Renal cortex interstitium (tissue), 15 donors: Measurements from ENCODE around the gene EIF4E2. TPM values are rescaled to one million over a fixed set of nuclear protein-coding genes. Genes with fewer than 3 reads are reported as not detected.

Source experiments
- DNase-seq, 11 donors: peaks; one replicate each; pipeline ENCODE4 v3.0.0-alpha.2; 2013; ENCODE audit warnings: low read depth in 9 of 11, low spot score in 4 of 11; ENCODE audit errors: extremely low read depth in 1 of 11
- long read RNA-seq, 16 experiments: transcript quantifications; one replicate each; lab custom pipeline, GENCODE V29; 2026
- polyA plus RNA-seq, 3 donors: library from polyadenylated mRNA; unstranded; fragments of 120-200 nt; gene quantifications; one replicate each; pipeline ENCODE4 v1.2.1, GENCODE V29; 2013; ENCODE audit not compliant: insufficient read length in 3 of 3

EIF4E2 gene, protein sequence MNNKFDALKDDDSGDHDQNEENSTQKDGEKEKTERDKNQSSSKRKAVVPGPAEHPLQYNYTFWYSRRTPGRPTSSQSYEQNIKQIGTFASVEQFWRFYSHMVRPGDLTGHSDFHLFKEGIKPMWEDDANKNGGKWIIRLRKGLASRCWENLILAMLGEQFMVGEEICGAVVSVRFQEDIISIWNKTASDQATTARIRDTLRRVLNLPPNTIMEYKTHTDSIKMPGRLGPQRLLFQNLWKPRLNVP
- polyA plus RNA-seq: 100 to 1,000 TPM; 109 to 122 (median 121) TPM
- long read RNA-seq, donor 1, transcript EIF4E2-201 (7 exons, 1,604 nt): major isoform, 20 of 47 reads
- long read RNA-seq, donor 1, partial matches to known transcripts: 20 of 47 reads
- long read RNA-seq, donor 1, other reads (novel, unspliced or antisense): 0 of 47 reads
- long read RNA-seq, donor 2, transcript EIF4E2-201 (7 exons, 1,604 nt): major isoform, 23 of 65 reads
- long read RNA-seq, donor 2, partial matches to known transcripts: 35 of 65 reads
- long read RNA-seq, donor 2, other reads (novel, unspliced or antisense): 0 of 65 reads
- long read RNA-seq, donor 3, transcript EIF4E2-207 (8 exons, 3,525 nt): minor isoform, 6 of 90 reads
- long read RNA-seq, donor 3, transcript EIF4E2-201 (7 exons, 1,604 nt): major isoform, 39 of 90 reads
- long read RNA-seq, donor 3, partial matches to known transcripts: 33 of 90 reads
- long read RNA-seq, donor 3, other reads (novel, unspliced or antisense): 0 of 90 reads
- long read RNA-seq, donor 4, transcript EIF4E2-201 (7 exons, 1,604 nt): major isoform, 16 of 71 reads
- long read RNA-seq, donor 4, partial matches to known transcripts: 44 of 71 reads
- long read RNA-seq, donor 4, other reads (novel, unspliced or antisense): 0 of 71 reads
- long read RNA-seq, donor 5: 0 reads
- long read RNA-seq, donor 6, transcript EIF4E2-206 (6 exons, 1,014 nt): minor isoform, 7 of 70 reads
- long read RNA-seq, donor 6, transcript EIF4E2-201 (7 exons, 1,604 nt): major isoform, 17 of 70 reads
- long read RNA-seq, donor 6, partial matches to known transcripts: 36 of 70 reads
- long read RNA-seq, donor 6, other reads (novel, unspliced or antisense): 0 of 70 reads
- long read RNA-seq, donor 7, transcript EIF4E2-201 (7 exons, 1,604 nt): major isoform, 40 of 81 reads
- long read RNA-seq, donor 7, partial matches to known transcripts: 33 of 81 reads
- long read RNA-seq, donor 7, other reads (novel, unspliced or antisense): 0 of 81 reads
- long read RNA-seq, donor 8, transcript EIF4E2-201 (7 exons, 1,604 nt): major isoform, 38 of 118 reads
- long read RNA-seq, donor 8, transcript EIF4E2-206 (6 exons, 1,014 nt): minor isoform, 5 of 118 reads
- long read RNA-seq, donor 8, partial matches to known transcripts: 65 of 118 reads
- long read RNA-seq, donor 8, other reads (novel, unspliced or antisense): 0 of 118 reads
- long read RNA-seq, donor 9, transcript EIF4E2-201 (7 exons, 1,604 nt): major isoform, 16 of 61 reads
- long read RNA-seq, donor 9, partial matches to known transcripts: 33 of 61 reads
- long read RNA-seq, donor 9, other reads (novel, unspliced or antisense): 0 of 61 reads
- long read RNA-seq, donor 10, transcript EIF4E2-201 (7 exons, 1,604 nt): major isoform, 19 of 77 reads
- long read RNA-seq, donor 10, partial matches to known transcripts: 51 of 77 reads
- long read RNA-seq, donor 10, other reads (novel, unspliced or antisense): 0 of 77 reads
- long read RNA-seq, donor 11, transcript EIF4E2-201 (7 exons, 1,604 nt): major isoform, 20 of 54 reads
- long read RNA-seq, donor 11, partial matches to known transcripts: 28 of 54 reads
- long read RNA-seq, donor 11, other reads (novel, unspliced or antisense): 0 of 54 reads
- long read RNA-seq, donor 12, transcript EIF4E2-201 (7 exons, 1,604 nt): major isoform, 7 of 19 reads
- long read RNA-seq, donor 12, partial matches to known transcripts: 7 of 19 reads
- long read RNA-seq, donor 12, other reads (novel, unspliced or antisense): 0 of 19 reads
- long read RNA-seq, donor 13, transcript EIF4E2-211 (2 exons, 252 nt): minor isoform, 5 of 144 reads
- long read RNA-seq, donor 13, transcript EIF4E2-201 (7 exons, 1,604 nt): major isoform, 31 of 144 reads
- long read RNA-seq, donor 13, transcript EIF4E2-206 (6 exons, 1,014 nt): minor isoform, 10 of 144 reads
- long read RNA-seq, donor 13, transcript EIF4E2-202 (7 exons, 3,448 nt): minor isoform, 5 of 144 reads
- long read RNA-seq, donor 13, partial matches to known transcripts: 89 of 144 reads
- long read RNA-seq, donor 13, other reads (novel, unspliced or antisense): 0 of 144 reads
- long read RNA-seq, donor 14, transcript EIF4E2-201 (7 exons, 1,604 nt): major isoform, 12 of 53 reads
- long read RNA-seq, donor 14, partial matches to known transcripts: 34 of 53 reads
- long read RNA-seq, donor 14, other reads (novel, unspliced or antisense): 0 of 53 reads
- long read RNA-seq, donor 15, transcript EIF4E2-201 (7 exons, 1,604 nt): major isoform, 16 of 43 reads
- long read RNA-seq, donor 15, partial matches to known transcripts: 25 of 43 reads
- long read RNA-seq, donor 15, other reads (novel, unspliced or antisense): 0 of 43 reads
- long read RNA-seq, donor 16, transcript EIF4E2-207 (8 exons, 3,525 nt): minor isoform, 5 of 223 reads
- long read RNA-seq, donor 16, transcript EIF4E2-202 (7 exons, 3,448 nt): minor isoform, 9 of 223 reads
- long read RNA-seq, donor 16, transcript EIF4E2-201 (7 exons, 1,604 nt): major isoform, 59 of 223 reads
- long read RNA-seq, donor 16, transcript EIF4E2-206 (6 exons, 1,014 nt): minor isoform, 17 of 223 reads
- long read RNA-seq, donor 16, partial matches to known transcripts: 125 of 223 reads
- long read RNA-seq, donor 16, other reads (novel, unspliced or antisense): 0 of 223 reads

DNA sequence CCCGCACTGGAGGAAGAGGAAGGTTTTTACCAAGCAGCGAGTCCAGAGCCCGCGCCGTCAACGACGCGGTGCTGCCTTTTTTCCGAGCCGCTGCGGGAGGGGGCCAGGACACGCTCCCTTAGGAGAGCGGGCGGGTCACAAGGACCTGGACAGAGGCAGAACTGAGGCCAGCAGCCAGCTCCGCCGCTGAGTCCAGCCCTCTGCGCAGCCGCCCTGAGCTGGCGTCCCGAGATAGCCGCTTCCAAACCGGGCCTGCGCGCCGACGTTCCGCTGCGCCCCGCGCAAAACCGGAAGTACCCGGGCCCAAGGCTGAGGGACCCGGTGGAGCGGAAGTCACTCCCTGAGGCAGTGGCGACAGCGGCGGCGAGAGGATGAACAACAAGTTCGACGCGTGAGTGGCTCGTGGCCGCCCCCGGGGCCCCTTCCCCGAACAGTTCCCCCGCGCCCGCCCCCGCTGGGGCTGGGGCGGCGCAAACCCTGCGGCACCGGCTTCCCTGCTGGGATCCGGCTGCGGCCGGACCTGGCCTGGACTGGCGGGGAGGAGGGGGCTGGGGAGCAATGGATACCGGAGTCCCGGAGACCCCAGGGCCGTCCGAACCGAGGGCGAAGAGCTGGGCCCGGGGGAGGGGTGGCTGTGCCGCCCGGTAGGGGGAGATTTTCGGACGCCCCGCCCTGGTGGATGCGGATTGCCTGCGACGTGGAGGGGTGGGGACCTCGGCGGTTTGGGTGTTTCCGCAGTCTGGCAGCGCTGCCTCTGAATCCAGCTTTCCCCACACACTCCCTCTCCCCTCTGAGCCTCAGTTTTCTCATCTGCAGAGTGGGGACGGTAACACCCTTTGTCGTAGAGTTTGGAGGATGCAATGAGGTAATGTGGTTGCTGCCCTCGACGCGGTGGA, at the start of gene EIF4E2, which contains the start of gene TIGD1:
Gene EIF4E2, plus strand, starts transcription at position 336 of the 896 bp plus-strand sequence. Its CDS starts 36 bp downstream, at position 372.
Gene TIGD1, minus strand, starts transcription at position 204 of the 896 bp plus-strand sequence. CDS start 675 bp downstream, outside the sequence.
- DNase-seq: peak; percentile 86 to 94 (median 93)

DNA sequence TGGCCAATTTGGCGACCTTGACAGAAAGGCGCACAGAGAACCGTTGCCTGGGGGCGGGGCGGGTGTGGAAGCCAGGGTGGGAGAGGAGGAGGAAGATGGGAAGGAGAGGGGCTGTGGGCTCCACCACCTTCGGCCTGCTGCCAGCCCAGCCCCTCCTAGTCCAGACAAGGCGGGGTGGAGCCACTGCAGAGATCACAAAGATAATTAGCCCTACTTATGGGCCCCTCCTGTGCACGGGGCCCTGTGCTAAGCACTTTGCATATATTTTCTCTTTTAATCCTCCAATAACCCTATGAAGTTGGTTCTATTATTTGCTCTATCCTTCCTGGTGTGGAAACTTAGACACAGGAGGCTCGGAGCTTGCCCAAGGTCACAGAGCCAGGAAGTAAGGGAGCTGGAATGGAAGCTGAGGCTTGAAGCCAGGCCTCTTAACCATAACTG, 49.1 kb upstream of the EIF4E2 start:
- DNase-seq: no peak

DNA sequence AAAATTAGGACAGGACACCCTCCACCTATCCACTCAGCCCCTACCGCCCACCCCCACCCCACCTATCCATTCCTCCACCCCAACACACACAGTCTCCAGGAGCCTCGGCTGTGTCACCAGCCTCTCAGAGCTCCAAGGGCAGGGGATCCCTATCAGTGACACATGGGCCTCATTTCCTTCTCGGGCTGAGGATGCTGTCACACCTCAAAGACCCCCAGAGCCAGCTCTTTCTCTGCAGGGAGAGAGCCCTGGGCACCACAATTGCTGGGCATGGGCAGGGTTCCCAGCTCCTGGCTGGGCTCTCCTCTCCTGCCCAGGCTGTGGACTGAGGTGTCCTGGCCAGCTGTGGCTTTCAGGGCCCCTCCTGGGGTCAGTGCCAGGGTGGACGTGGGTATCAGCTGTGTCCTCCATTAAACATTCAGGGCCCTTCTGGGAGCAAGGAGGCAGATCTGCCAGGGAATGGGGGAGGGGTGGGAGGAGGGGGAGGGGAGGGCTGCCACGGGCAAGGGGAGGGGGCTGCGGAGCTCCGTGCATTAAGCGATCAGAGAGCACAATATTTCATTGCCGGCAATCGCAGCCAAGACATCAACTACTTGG, 48.6 kb upstream of the EIF4E2 start:
- DNase-seq: no peak

DNA sequence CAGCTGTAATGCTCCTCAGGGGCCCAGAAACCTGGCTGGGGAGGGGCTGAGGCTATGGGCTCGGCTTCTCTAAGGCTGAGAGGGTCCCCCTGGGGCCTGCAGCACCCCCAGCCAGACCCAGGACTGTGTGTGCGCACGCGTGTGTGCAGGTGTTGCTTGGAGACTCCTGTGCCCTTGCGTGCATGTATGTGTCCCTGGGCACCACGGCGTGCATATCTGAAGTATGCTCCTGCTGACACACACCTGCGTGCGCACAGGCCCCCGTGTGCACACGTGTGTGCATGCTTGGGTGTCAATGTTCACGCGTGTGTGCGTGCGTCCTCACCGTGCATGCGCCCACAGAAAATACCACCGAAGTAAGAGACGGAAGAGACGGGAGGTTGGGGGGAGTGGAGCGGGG, 48.0 kb upstream of the EIF4E2 start:
- DNase-seq: no peak

DNA sequence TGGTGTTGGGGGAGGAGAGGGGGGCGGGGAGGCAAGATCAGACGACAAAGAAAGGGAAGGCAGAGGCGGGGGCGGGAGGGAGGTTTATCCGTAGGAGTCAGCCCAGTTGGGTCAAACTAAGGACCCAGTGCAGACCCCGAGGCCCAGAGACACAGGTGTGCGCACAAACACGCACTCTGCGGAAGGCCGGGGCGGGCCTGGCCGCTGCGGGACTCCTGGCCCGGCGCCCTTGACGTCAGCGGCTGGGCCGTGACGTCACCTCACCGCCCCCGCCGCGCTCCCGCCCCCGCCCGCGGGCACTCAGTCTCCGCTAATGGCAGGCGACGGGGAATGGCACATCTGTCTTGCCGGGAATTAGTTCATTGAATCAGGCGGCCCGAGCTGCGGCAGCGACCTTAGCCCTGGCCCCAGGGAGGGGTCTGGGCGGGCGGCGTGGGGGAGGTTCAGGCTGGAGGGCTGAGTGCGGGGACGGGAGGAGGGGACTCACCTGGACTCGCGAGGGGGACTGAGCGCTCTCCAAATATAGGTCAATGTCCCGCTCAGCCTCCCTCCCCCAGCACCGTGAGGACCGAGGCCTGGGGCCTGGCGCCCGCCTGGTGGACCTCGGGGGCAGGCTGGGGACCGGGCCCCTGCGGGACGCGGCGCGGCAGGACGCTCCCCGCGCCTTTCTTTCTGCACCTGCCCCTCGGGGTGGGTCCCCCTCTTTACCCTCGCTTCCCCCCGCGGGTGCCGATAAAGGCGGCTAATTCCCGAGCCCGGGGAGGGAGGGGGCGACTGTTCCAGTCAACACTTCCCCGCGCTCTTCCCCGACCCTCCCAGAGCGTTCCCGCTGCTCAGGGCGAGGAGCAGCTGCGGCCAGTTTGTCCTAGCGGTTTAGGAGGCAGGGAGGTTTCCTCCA, 47.3 kb upstream of the EIF4E2 start:
- DNase-seq: no peak

DNA sequence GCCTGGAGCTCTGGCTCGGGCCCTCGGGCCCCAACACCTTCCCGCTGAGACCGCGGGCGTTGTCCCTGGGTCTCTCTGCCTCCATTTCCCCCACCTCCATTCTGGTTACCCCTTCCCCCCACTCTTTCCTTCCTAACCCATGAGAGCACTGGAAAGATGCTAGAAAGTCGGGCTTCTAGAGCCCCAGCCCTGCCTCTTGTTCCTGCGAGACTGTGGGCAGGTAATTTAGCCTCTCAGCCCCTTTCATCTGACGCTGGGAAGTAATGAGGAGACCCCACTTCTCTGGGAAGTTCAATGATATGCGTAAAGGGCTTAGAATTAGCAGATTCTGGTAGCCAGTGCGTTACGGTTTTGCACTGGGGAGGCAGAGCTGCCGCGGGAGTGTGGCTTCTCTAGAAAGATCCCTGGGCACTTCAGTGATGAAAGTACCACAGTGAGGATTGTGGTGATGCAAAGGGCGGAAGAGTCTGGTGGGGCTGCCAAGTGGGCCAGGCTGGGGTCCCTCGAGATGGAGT, 46.6 kb upstream of the EIF4E2 start:
- no peak for DNase-seq

DNA sequence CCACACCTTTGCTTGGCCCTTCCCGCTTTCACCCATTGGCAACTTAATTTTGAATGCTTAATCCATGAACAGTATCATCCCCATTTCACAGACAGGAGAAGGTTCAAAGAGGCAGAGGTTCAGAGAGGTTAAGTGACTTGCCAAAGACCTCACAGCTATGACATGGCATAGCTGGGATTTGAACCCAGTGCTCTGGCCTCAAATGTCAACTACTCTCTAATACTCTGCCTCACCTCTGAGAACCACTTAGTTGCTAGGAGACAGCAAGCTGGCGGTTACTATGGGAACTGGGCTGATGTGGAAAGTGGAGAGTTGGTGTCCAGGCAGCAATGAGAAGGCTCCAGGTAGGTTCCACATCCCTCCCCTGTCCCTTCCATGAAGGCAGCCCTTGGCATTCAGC, 46.1 kb upstream of the EIF4E2 start:
- DNase-seq: no peak

DNA sequence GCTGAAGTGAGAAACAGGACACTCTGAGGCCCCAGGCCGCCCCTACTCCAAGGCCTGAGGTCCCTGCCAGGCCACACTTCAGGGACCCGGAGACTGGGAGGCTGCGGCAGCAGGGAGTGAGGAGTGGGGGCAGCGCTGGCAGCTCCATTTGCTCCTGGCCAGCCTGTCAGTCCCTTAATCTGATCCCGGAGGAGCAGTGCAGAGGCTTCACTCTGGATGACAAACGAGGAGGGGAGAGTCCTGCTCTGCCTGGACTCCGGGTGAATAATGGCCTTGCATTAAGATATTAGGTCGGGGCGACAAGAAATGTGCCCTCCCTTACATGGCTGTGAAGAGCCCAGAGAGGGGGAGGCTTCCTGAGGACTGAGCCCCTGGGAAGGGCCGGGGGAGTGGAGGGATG, 44.6 kb upstream of the EIF4E2 start:
- DNase-seq: peak in 4 of 11 donors; percentile 54 to 71 (median 66)

DNA sequence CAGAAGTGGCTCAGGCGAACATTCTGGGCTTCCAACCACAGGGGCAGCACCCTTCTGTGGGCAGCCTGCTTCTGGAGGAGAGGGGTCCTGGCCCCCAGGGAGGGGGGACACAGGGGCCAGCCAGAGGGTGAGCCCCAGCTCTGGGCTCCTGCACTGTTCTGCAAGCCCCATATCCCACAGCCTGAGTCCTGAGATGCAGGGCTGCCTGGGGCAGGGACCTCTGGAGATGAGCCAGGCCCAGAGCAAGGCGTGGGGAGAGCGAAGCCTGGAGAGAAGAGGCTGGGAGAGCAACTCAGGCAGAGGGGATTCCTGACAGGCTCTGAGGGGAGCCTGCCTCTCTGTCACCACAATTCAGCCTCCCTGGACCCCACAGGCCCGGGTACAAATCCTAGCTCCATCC, 43.8 kb upstream of the EIF4E2 start:
- DNase-seq: no peak

DNA sequence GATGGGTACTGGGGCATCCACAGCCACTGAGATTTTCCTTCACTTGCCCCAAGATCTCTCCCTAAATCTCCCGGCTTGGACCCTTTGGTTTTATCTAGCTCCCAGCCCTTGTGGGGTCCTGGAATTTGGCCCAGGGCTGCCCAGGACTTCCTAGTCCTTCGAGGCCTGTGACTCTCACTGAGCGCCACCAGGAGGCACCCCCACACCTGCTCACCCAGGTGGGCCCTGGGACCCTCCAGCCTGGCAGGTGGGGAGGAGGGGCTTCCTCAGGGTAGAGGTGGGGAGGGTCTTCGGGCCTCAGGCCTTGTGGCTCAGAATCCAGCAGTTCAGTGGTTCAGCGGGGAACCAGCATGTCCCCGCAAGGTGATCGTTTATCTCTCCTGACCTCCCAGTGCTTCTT, 42.2 kb upstream of the EIF4E2 start:
- DNase-seq: no peak

DNA sequence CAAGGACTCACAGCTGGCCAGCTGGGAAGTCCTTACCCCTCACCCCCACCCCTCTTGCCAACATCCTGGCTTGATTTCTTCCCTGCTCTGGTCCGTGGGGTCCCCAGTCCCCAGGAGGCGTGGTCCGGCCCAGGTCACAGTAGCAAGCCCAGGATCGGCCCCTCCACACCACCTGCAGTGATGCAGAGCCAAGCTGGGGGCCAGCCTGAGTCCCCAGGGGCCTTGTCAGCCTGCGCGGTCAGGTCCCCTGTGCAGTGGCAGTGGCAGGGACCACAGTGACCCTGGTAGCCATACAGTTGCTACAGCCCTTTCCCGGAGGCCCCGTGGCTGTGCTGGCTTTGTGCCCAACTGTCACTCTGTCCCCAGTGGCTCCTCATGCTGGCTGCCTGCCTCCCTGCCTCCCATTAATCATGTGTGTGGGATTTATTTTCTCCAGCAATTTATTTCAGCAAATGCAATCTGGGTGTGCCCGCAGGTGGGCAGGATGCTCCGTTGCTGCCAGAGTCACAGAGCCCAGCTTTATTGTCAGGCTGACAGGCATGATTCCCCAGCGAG, 39.1 kb upstream of the EIF4E2 start:
- DNase-seq: no peak

DNA sequence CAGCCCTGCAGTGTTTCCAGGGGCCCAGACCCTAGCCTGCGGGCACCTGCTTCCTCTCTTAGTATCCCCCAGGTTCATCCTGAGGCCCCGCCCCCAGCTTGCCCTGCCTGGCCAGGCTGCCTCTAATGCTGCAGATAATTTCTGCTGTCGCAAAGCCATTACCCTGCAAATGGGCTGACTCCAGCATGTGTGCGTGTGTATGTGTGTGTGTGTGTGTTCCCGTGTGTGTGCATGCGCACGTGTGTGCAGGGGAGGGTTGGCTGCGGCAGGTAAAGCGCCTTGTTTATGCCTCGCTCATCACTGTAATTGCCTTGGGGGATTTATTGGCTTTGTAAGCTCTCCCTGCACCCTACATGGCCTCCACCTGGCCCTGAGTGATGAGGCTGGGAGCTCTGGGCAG, 37.9 kb upstream of the EIF4E2 start:
- peak in 1 of 11 donors; percentile 65 for DNase-seq

DNA sequence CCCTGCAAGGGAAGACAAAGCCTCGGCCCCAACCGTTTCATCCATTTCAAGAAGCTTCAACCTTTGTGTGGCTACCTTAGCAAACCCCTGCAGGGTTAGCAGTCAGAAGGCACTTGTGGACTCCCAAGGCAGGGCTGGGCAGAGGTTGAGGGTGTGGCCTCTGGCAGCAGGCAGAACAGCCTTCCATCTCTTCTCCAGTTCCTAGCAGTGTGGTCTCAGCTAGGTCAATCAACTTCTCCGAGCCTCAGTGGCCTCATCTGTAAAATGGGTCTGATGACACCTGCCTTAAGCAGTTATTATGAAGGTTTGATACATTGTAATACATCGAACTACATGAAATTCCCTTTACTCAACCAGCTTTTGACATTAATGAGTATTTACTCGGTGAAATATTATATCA, 37.1 kb upstream of the EIF4E2 start:
- no peak for DNase-seq
